HUES6 (cell line): ENCODE measurements around the gene SEC14L5.

Experiments
- H3K27ac ChIP-seq: 2 replicates; pipeline ENCODE4 v1.7.0; 2013; ENCODE audit warnings: low read depth, mild to moderate bottlenecking, low read length, inconsistent platforms
- H3K27me3 ChIP-seq: 2 replicates; pipeline ENCODE4 v1.6.1; 2013; ENCODE audit warnings: low read length; ENCODE audit not compliant: control insufficient read depth, insufficient read depth
- H3K36me3 ChIP-seq: 2 replicates; pipeline ENCODE4 v1.6.1; 2013; ENCODE audit warnings: low read length; ENCODE audit not compliant: control insufficient read depth, insufficient read depth
- H3K4me1 ChIP-seq: 2 replicates; pipeline ENCODE4 v1.6.1; 2013; ENCODE audit warnings: low read length; ENCODE audit not compliant: control insufficient read depth, insufficient read depth
- H3K4me3 ChIP-seq: 2 replicates; pipeline ENCODE4 v1.5.1; 2013; ENCODE audit warnings: low read depth, low read length
- H3K9ac ChIP-seq: one replicate; pipeline ENCODE4 v1.6.1; 2013; ENCODE audit warnings: mild to moderate bottlenecking, low read length
- H3K9me3 ChIP-seq: 2 replicates; pipeline ENCODE4 v1.6.1; 2013; ENCODE audit warnings: low read depth, low read length; ENCODE audit not compliant: control insufficient read depth, insufficient read depth

SEC14L5 gene

GRCh38 chr16:5062051-5062450, 103.9 kb downstream of the SEC14L5 start:
- no peak overlapping the region for H3K27ac ChIP-seq
- H3K27me3 ChIP-seq: no peaks in the 10 kb centered on the region
- no peaks in the 10 kb centered on the region for H3K9me3 ChIP-seq
- H3K4me1 ChIP-seq: peaks cover 14% of the 10 kb centered on the region
- no peak overlapping the region for H3K4me3 ChIP-seq
- no peak overlapping the region for H3K9ac ChIP-seq
- no peaks in the 10 kb centered on the region for H3K36me3 ChIP-seq

GRCh38 chr16:5062790-5063765, 104.9 kb downstream of the SEC14L5 start:
- no peaks in the 10 kb centered on the region for H3K9me3 ChIP-seq
- H3K4me3 ChIP-seq: no peak overlapping the region
- no peak overlapping the region for H3K9ac ChIP-seq
- H3K27ac ChIP-seq: no peak overlapping the region
- H3K27me3 ChIP-seq: no peaks in the 10 kb centered on the region
- peaks cover 14% of the 10 kb centered on the region for H3K4me1 ChIP-seq
- no peaks in the 10 kb centered on the region for H3K36me3 ChIP-seq

- no peak overlapping the region for H3K4me3 ChIP-seq
- H3K36me3 ChIP-seq: no peaks in the 10 kb centered on the region
- H3K27ac ChIP-seq: no peak overlapping the region
- H3K27me3 ChIP-seq: no peaks in the 10 kb centered on the region
- H3K9me3 ChIP-seq: no peaks in the 10 kb centered on the region
- H3K9ac ChIP-seq: no peak overlapping the region
- peaks cover 5% of the 10 kb centered on the region for H3K4me1 ChIP-seq
Measured at GRCh38 chr16:5064915-5065314, 106.8 kb downstream of the SEC14L5 start.

- H3K9me3 ChIP-seq: no peaks in the 10 kb centered on the region
- H3K9ac ChIP-seq: no peak overlapping the region
- H3K36me3 ChIP-seq: no peaks in the 10 kb centered on the region
- H3K27ac ChIP-seq: no peak overlapping the region
- no peaks in the 10 kb centered on the region for H3K27me3 ChIP-seq
- H3K4me1 ChIP-seq: peaks cover under 1% of the 10 kb centered on the region; the same call in 1 of the 2 replicates
- H3K4me3 ChIP-seq: no peak overlapping the region
Measured at GRCh38 chr16:5065326-5065725, 107.2 kb downstream of the SEC14L5 start.

GRCh38 chr16:5065813-5066212, 107.7 kb downstream of the SEC14L5 start, which contains the start of gene C16orf89:
TSS of gene C16orf89 (minus strand) at chr16:5065956. CDS start at chr16:5065908, 48 bp downstream.
- no peaks in the 10 kb centered on the region for H3K4me1 ChIP-seq
- H3K9ac ChIP-seq: no peak within 1 kb of the TSS
- no peak within 1 kb of the TSS for H3K27ac ChIP-seq
- no peaks in the 10 kb centered on the region for H3K27me3 ChIP-seq
- H3K36me3 ChIP-seq: no peaks in the 10 kb centered on the region
- H3K4me3 ChIP-seq: no peak within 1 kb of the TSS
- no peaks in the 10 kb centered on the region for H3K9me3 ChIP-seq

GRCh38 chr16:5066511-5066910, 108.4 kb downstream of the SEC14L5 start:
- Histone ChIP-seq H3K36me3 (no peaks in the 10 kb centered on the region), H3K4me1 (no peaks in the 10 kb centered on the region), H3K27ac (no peak overlapping the region), H3K9ac (no peak overlapping the region), H3K4me3 (no peak overlapping the region), H3K9me3 (no peaks in the 10 kb centered on the region), H3K27me3 (no peaks in the 10 kb centered on the region)
